HG02840 (cell line): ENCODE results near the gene CTAG1A.
"Not testable (repeated sequence)": the region's sequence is repeated elsewhere in the genome, so short reads cannot be mapped to it uniquely, and the experiment has no call there.

Source experiments
- ATAC-seq: cut with Tn5 transposase; IDR thresholded peaks from one replicate; pipeline ENCODE4 v1.9.1; 2021; ENCODE audit warnings: mild to moderate bottlenecking, moderate library complexity, moderate number of reproducible peaks; ENCODE audit not compliant: unreplicated experiment, low FRiP score

CTAG1A gene

DNA sequence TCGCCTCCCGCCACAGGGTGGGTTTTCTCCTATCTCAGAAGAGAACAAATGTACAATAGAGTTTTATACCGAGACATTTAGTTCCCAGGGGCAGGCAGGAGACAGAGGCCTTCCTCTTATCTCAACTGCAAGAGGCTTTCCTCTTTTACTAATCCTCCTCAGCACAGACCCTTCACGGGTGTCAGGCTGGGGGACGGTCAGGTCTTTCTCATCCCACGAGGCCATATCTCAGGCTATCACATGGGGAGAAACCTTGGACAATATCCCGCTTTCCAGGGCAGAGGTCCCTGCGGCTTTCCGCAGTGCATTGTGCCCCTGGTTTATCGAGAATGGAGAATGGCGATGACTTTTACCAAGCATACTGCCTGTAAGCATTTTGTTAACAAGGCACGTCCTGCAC is 23.9 kb downstream of the CTAG1A start:
- ATAC-seq, result not testable (repeated sequence)

DNA sequence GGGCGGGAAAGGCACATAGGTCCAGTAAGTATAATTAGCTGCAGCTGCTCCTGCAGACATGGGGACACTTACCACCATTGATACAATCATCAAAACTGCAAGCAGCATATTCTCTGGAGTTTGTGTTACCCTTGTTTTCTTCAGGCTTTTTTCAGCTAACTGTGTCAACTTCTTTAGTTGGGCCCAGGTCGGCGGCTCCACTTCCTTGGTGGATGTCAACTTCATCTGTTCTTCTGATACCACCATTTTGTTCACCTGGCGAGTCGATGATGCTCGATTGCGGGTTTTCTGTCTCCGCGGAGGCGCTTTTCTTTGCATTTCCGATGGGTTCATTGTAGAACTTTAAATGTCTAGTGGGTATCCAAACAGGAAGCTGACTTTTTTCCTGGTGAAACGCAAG is 26.2 kb downstream of the CTAG1A start:
- ATAC-seq, result not testable (repeated sequence)

DNA sequence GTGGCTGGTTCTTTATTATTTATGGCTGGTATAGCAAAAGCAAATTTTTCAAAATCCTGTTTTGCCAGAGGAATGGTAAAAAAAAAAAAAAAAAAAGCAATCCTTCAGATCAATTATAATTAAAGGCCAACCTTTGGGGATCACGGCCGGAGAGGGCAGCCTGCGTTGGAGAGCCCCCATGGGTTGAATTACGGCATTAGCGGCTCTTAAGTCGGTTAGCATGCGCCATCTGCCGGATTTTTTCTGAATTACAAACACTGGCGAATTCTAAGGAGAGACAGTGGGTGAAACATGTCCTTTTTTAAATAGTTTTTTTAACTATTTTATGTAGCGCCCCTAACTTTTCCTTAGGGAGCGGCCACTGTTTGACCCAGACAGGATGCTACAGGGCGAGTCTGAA is 28.7 kb downstream of the CTAG1A start:
- not testable (repeated sequence) for ATAC-seq

DNA sequence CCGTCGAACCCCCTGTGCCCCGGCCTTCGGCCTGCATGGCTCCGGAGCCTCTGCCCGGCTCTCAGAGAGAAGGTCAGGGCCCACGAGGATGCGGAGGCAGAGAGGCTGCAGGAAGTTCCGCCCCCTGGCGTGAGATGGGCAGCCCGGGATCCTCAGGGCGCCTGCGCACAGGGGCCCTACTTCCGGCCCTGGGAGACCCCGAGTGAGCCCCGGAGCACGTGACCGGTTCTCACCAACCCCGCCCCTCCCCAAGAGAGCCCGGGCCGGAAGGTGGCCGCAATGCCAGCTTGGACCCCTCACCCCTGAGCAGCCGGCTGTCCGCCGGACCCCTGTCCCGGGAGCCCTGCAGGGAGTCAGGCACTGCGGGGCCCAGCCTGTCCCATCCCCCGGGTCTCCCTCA is 34.2 kb downstream of the CTAG1A start, which contains the start of gene CTAG1B:
Gene CTAG1B, minus strand, starts transcription at position 101 of the 400 bp plus-strand sequence. Its CDS starts 64 bp downstream, at position 37.
- not testable (repeated sequence) for ATAC-seq

GRCh38 chrX:154620767-154621414 is 36.0 kb downstream of the CTAG1A start:
- not testable (repeated sequence) for ATAC-seq

DNA sequence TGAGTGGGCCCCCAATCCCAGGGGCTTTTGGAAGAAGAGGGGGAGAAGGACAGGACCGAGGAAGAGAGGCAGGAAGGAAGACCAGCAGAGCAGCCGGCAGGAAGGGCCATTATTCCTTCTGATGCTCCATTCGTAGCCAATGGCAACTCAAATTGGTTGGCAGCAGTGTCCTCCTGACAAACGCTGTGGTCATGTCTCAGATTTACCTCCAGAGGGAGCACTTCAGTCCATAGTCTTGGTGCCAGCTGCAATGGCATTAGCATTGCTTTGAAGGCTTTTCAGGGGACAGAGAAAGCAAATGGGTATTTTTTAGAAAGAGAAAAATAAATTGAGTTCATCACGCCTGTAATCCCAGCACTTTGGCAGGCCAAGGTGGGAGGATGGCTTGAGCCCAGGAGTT is 44.0 kb downstream of the CTAG1A start:
- ATAC-seq, result not testable (repeated sequence)

GRCh38 chrX:154630949-154631348 is 46.0 kb downstream of the CTAG1A start:
- ATAC-seq, result not testable (repeated sequence)

DNA sequence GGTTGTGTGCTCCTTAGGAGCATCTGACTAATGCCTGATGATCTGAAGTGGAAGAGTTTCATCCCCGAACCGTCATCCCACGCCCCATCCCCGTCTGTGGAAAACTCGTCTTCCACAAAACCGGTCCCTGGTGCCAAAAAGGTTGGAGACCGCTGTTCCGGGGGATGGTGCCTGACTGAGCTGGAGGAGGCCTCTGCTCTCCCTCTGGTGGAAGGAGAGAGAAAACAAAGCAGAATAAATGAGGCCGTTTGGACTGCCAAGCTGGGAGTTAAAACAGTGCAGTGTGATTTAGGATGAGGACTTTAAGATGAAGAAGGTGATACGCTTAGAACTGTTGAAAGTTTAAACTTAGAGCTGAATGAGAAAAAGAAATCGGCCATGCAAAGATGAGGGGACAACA is 48.7 kb downstream of the CTAG1A start:
- ATAC-seq, result not testable (repeated sequence)
